Loucy (cell line): ENCODE data around the gene NEDD4L.
"Not testable (repeated sequence)": the region's sequence is repeated elsewhere in the genome, so short reads cannot be mapped to it uniquely, and the experiment has no call there.

Source experiments
- CTCF ChIP-seq: fragments of 200-600 bp; sonication (generic); conservative IDR thresholded peaks from 2 replicates; pipeline ENCODE4 v1.5.1; 2014; ENCODE audit warnings: mild to moderate bottlenecking, antibody characterized with exemption, low read length
- EZH2phosphoT487 ChIP-seq: fragments of 200-600 bp; IDR thresholded peaks from 2 replicates; pipeline ENCODE4 v1.6.1; 2018; ENCODE audit warnings: antibody characterized with exemption, mild to moderate bottlenecking, moderate library complexity, borderline replicate concordance

GRCh38 chr18:58282872-58283271, 238.8 kb downstream of the NEDD4L start:
- TF ChIP-seq CTCF, EZH2phosphoT487: not testable (repeated sequence)
